ENCODE measurements around the gene CARHSP1. TPM values are rescaled to one million over a fixed set of nuclear protein-coding genes. Genes with fewer than 3 reads are reported as not detected.

CARHSP1 gene
- polyA plus RNA-seq, 1 experiment, result 65.5 TPM

GRCh38 chr16:8893426-8893825, 24.6 kb upstream of the CARHSP1 start:
- POLR2A ChIA-PET, result no interaction called here

GRCh38 chr16:8892101-8892575, 23.3 kb upstream of the CARHSP1 start:
- ChIA-PET POLR2A (no interaction called here), CTCF (interaction anchor here (2.7 kb wide), 1 partner anchor 12 kb away, joined by 9 read pairs; no protein-coding TSS in a partner anchor)
- DNase-seq (ENCODE audit: low read depth, low spot score), result no peak
- no peaks in the 10 kb centered on the region; the same call in 1 of the 2 replicates for H3K9me3 ChIP-seq (ENCODE audit: control insufficient read depth, insufficient read depth, low read length)
- H3K27ac ChIP-seq (ENCODE audit: low read depth, low read length), result no peak overlapping the region
- H3K27me3 ChIP-seq (ENCODE audit: control insufficient read depth, insufficient read depth, low read length), result no peaks in the 10 kb centered on the region
- no peak for TF ChIP-seq CTCF (IDR thresholded peaks at IDR 0.05; ENCODE audit: low read depth, low read length)
- H3K4me3 ChIP-seq (ENCODE audit: low read depth, low read length), result no peak overlapping the region

More at GRCh38 chr16:8893426-8893825, 24.6 kb upstream of the CARHSP1 start:
- Histone ChIP-seq H3K27ac (ENCODE audit: low read depth, low read length) (no peak overlapping the region), H3K9me3 (ENCODE audit: control insufficient read depth, insufficient read depth, low read length) (no peaks in the 10 kb centered on the region; the same call in 1 of the 2 replicates), H3K27me3 (ENCODE audit: control insufficient read depth, insufficient read depth, low read length) (no peaks in the 10 kb centered on the region), H3K4me3 (ENCODE audit: low read depth, low read length) (no peak overlapping the region)
- no peak for TF ChIP-seq CTCF (IDR thresholded peaks at IDR 0.05; ENCODE audit: low read depth, low read length)
- CTCF ChIA-PET, result interaction anchor here (1.0 to 1.7 kb wide), 2 partner anchors 12 to 13 kb away, joined by 4 to 5 read pairs; no protein-coding TSS in a partner anchor
- DNase-seq (ENCODE audit: low read depth, low spot score), result no peak

- no peak overlapping the region for H3K4me3 ChIP-seq (ENCODE audit: low read depth, low read length)
- no peaks in the 10 kb centered on the region for H3K27me3 ChIP-seq (ENCODE audit: control insufficient read depth, insufficient read depth, low read length)
- no peak for TF ChIP-seq CTCF (IDR thresholded peaks at IDR 0.05; ENCODE audit: low read depth, low read length)
- no peak overlapping the region for H3K27ac ChIP-seq (ENCODE audit: low read depth, low read length)
- no peak for DNase-seq (ENCODE audit: low read depth, low spot score)
- ChIA-PET CTCF (interaction anchor here (1.2 to 2.7 kb wide), 2 partner anchors 10 to 117 kb away, joined by 3 to 9 read pairs; no protein-coding TSS in a partner anchor), POLR2A (no interaction called here)
- no peaks in the 10 kb centered on the region; the same call in 1 of the 2 replicates for H3K9me3 ChIP-seq (ENCODE audit: control insufficient read depth, insufficient read depth, low read length)
Measured at GRCh38 chr16:8890549-8890921, 21.7 kb upstream of the CARHSP1 start.

- CTCF ChIA-PET, result interaction anchor here (1.2 to 2.7 kb wide), 2 partner anchors 10 to 117 kb away, joined by 3 to 9 read pairs; no protein-coding TSS in a partner anchor
- TF ChIP-seq CTCF (IDR thresholded peaks at IDR 0.05; ENCODE audit: low read depth, low read length), result no peak
- DNase-seq (ENCODE audit: low read depth, low spot score), result no peak
- POLR2A ChIA-PET, result no interaction called here
- no peak overlapping the region for H3K4me3 ChIP-seq (ENCODE audit: low read depth, low read length)
- H3K9me3 ChIP-seq (ENCODE audit: control insufficient read depth, insufficient read depth, low read length), result no peaks in the 10 kb centered on the region; the same call in 1 of the 2 replicates
- H3K27me3 ChIP-seq (ENCODE audit: control insufficient read depth, insufficient read depth, low read length), result no peaks in the 10 kb centered on the region
- no peak overlapping the region for H3K27ac ChIP-seq (ENCODE audit: low read depth, low read length)
Measured at GRCh38 chr16:8889893-8890548, 21.2 kb upstream of the CARHSP1 start.

Data from AG04450 (cell line).